GM18502 (cell line): Measurements from ENCODE around the gene SSR4.

Experiments
- ATAC-seq: cut with Tn5 transposase; IDR thresholded peaks from one replicate; pipeline ENCODE4 v1.9.1; 2021; ENCODE audit warnings: mild to moderate bottlenecking; ENCODE audit not compliant: unreplicated experiment, poor library complexity

The SSR4 gene

GRCh38 chrX:153769158-153769864, 25.2 kb upstream of the SSR4 start:
- no peak for ATAC-seq

GRCh38 chrX:153769865-153770600, 24.4 kb upstream of the SSR4 start:
- ATAC-seq: no peak

DNA sequence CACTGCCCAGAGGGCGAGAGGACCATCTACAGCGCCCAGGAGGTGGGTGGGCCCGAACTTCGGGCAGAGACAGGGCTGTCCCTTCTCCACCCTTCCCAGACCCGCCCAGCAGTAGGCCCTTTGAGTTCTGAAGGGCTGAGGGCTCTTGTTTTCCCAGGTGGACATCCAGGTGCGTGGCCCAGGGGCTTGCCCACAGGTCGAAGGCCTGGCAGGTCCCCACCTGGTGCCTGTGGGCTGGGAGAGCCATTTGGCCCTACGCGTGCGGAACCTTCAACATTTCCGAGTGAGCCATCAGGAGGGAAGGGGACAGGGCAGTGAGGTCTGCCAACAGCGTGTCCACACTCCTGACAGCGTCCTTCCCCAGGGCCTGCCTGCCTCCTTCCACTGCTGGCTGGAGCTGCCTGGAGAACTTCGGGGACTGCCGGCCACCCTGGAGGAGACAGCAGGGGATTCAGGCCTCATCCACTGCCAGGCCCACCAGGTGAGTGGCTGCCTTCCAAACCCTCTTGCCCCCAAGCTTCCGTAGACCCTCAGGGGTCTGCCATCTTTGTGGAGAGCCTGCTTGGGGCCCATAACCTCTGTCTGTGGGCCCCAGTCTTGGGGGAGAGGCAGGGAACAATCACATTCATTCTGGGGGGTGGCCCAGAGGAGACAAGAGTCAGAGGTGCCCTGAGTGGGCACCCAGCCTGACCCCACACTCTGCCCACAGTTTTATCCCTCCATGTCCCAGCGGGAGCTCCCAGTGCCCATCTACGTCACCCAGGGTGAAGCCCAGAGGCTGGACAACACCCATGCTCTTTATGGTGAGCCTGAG, 23.7 kb upstream of the SSR4 start:
- ATAC-seq: no peak

DNA sequence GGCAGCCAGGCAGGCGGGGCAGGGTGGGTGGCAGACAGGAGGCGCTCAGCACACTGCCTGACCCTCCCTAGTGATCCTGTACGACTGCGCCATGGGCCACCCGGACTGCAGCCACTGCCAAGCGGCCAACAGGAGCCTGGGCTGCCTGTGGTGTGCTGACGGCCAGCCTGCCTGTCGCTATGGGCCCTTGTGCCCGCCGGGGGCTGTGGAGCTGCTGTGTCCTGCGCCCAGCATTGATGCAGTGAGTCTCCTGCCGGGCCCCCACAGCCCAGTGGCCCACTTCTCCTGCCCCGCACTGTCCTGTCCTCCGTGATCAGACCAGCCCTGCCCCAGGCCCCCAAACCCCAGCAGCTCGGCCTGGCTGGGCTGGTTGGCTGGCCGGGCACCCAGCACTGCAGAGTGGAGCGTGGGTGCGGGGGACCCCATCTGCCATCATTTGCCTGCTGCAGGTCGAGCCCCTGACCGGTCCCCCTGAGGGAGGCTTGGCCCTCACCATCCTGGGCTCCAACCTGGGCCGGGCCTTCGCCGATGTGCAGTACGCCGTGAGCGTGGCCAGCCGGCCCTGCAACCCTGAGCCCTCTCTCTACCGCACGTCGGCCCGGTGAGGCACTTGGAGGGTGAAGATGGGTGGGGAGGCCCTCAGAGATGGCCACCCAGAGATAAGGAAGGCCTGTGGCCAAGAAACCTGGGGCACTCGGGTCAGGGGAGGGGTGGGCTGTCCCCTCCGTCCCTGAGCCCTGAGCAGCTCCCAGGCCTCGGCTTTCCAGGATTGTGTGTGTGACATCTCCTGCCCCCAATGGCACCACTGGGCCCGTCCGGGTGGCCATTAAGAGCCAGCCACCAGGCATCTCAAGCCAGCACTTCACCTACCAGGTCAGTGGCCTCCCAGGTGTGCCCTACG, 22.8 kb upstream of the SSR4 start:
- ATAC-seq: no peak

DNA sequence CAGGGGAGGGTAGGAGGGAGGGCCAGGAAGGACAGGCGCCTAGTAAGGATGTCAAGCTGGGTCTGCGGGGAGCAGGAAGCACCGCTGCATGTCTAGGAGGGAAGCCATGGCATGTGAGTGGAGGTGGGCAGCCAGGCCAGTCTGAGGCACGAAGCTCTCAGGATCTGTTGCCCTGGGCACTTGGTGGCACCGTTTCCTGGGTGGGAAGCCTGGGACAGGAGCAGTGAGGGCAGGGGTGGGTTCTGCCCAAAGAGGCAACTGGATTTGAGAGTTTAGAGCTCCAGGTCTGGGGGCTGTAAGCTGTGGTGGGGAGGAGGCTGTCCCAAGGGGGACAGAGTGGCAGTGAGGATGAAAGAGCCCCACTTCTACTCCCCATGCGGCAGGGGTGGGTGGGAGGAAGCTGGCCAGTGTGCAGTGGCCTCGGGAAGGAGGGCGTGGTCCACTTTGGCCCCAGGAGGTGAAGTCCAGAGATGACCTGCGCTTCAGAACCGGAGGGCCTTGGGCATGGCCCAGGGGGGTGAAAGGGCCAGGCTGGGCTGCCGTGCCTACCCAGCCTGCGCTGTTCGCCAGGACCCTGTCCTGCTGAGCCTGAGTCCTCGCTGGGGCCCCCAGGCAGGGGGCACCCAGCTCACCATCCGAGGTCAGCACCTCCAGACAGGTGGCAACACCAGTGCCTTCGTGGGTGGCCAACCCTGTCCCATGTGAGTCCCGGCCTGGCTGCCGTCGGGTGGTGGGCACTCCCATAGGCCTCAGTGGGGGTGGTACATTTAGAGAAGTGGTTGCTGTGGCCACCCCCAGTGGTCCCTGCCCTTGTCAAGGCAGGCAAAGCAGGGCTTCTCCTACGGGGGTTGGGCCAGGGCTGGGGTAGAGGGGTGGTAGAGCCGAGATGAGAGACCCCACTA, 21.9 kb upstream of the SSR4 start:
- ATAC-seq: no peak

DNA sequence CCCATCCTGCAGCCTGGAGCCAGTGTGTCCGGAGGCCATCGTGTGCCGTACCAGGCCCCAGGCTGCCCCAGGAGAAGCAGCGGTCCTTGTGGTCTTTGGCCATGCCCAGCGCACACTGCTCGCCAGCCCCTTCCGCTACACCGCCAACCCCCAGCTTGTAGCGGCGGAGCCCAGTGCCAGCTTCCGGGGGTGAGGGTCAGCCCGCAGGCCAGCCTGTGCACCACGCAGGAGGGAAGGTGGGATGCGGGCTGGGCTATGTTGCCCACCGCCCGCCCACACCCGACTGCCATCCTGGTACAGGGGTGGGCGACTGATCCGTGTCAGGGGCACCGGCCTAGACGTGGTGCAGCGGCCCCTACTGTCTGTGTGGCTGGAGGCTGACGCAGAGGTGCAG, 21.3 kb upstream of the SSR4 start:
- no peak for ATAC-seq

- ATAC-seq: no peak
Observed at GRCh38 chrX:153773741-153774575, 20.5 kb upstream of the SSR4 start.

- no peak for ATAC-seq
Observed at GRCh38 chrX:153774576-153775292, 19.7 kb upstream of the SSR4 start.

- ATAC-seq: no peak
Observed at GRCh38 chrX:153775293-153776119, 19.0 kb upstream of the SSR4 start.

- ATAC-seq: no peak
Observed at GRCh38 chrX:153776120-153776599, 18.3 kb upstream of the SSR4 start.

- no peak for ATAC-seq
Observed at GRCh38 chrX:153776611-153777045, 17.8 kb upstream of the SSR4 start.

DNA sequence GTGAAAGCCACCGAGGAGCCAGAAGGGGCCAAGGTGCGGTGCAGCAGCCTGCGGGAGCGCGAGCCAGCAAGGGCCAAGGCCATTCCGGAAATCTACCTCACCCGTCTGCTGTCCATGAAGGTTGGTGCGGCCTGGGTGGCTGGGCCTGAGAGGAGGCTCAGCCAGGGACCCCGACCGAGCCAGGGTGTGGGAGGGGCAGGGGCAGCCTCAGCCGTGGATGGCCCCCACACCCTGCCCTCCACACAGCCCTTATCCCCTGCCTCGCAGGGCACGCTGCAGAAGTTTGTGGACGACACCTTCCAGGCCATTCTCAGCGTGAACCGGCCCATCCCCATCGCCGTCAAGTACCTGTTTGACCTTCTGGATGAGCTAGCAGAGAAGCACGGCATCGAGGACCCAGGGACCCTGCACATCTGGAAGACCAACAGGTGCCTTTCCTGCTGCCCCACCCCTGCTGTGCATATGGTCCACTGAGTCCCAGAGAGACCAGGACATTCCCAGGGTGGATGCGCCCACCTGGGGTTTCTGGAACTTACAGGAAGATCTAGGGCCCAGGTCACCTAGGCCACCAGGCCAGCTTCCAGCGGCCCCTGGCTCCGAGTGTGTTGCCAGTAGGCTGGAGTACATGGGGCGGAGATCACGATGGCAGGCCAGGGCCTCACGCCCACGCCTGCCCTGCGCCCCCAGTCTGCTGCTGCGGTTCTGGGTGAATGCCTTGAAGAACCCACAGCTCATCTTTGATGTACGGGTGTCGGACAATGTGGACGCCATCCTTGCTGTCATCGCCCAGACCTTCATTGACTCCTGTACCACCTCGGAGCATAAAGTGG, 17.0 kb upstream of the SSR4 start:
- no peak for ATAC-seq

DNA sequence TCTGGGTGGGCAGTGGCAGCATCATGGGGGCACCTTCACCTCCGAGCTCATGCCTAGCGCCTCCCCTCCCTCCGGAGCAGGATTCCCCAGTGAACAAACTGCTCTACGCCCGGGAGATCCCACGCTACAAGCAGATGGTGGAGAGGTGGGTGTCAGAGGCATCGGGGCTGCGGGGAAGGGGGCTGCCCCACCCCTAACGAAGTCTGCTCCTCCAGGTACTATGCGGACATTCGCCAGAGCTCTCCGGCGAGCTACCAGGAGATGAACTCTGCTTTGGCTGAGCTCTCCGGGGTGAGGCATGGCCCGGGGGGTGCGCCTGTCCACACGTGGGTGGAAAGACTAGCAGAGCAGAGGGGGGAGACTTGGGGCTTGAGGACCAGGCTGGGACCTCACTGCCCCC, 16.3 kb upstream of the SSR4 start:
- no peak for ATAC-seq

GRCh38 chrX:153778684-153779101, 15.8 kb upstream of the SSR4 start:
- ATAC-seq: no peak

DNA sequence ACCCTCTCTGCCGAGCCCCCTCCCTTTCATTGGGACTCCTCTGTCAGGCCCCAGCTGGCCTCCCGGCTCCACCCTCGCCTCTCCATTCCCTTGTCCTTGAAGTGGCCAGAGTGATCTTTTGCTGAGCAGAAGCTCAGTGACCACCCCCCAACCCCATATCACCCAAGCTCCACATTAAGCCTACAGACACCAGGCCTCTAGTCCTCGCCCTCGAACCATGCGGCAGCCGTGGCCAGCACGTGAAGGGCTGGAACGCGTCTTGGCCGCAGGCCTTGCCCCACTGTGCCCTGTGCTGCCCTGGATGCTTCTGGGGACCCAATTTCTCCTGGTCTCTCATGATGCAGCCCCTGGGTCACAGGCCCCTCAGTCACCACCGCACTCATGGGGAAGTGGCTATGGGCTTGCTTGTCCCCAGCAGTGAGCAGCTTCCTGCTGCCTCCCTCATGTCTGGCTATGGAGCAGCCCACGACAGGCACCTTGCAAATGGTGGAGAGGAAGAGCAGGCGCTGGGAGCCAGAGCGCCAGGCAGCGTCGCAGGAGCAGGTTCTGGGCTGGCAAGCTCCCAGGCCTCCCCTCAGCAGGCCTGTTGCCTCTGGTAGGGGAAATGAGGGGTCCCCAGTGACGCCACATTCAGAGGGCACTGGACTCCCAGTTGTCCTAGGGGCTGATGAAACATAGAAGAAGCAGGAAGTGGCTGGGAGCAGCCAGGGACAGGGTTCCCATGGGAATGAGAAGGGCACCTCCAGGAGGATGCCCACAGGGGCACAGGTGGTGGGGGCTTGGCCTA, 14.4 kb upstream of the SSR4 start:
- ATAC-seq: no peak
